Effector CD8-positive, alpha-beta T cell (primary cell): ENCODE measurements around the gene LYRM4.

Experiments used
- DNase-seq: peaks from one replicate; lab custom pipeline; 2025; lab: John Stamatoyannopoulos, UW

LYRM4 gene

GRCh38 chr6:5280920-5281319, 20.2 kb upstream of the LYRM4 start:
- no peak for DNase-seq

GRCh38 chr6:5279891-5280338, 19.2 kb upstream of the LYRM4 start:
- no peak for DNase-seq

GRCh38 chr6:5278565-5279120, 17.9 kb upstream of the LYRM4 start:
- DNase-seq: no peak

- no peak for DNase-seq
Observed at GRCh38 chr6:5278047-5278446, 17.3 kb upstream of the LYRM4 start.

- no peak for DNase-seq
Observed at GRCh38 chr6:5277589-5277988, 16.8 kb upstream of the LYRM4 start.

GRCh38 chr6:5276581-5276980, 15.8 kb upstream of the LYRM4 start:
- no peak for DNase-seq

GRCh38 chr6:5275497-5275896, 14.7 kb upstream of the LYRM4 start:
- no peak for DNase-seq

GRCh38 chr6:5274231-5274630, 13.5 kb upstream of the LYRM4 start:
- no peak for DNase-seq

- no peak for DNase-seq
Observed at GRCh38 chr6:5271926-5272325, 11.2 kb upstream of the LYRM4 start.

- DNase-seq: no peak
Observed at GRCh38 chr6:5270093-5270680, 9.4 kb upstream of the LYRM4 start.

GRCh38 chr6:5266423-5266822, 5.7 kb upstream of the LYRM4 start:
- no peak for DNase-seq

- no peak for DNase-seq
Observed at GRCh38 chr6:5261545-5262109, 877 bp upstream of the LYRM4 start.

- peak; percentile 52 for DNase-seq
Observed at GRCh38 chr6:5260111-5260620, 584 bp downstream of the LYRM4 start.

GRCh38 chr6:5259428-5259827, 1.3 kb downstream of the LYRM4 start:
- DNase-seq: no peak

- no peak for DNase-seq
Observed at GRCh38 chr6:5257400-5257799, 3.4 kb downstream of the LYRM4 start.

GRCh38 chr6:5256952-5257351, 3.8 kb downstream of the LYRM4 start:
- DNase-seq: no peak

GRCh38 chr6:5250911-5251310, 9.8 kb downstream of the LYRM4 start:
- DNase-seq: no peak

- no peak for DNase-seq
Observed at GRCh38 chr6:5250451-5250850, 10.3 kb downstream of the LYRM4 start.

- DNase-seq: no peak
Observed at GRCh38 chr6:5249451-5250122, 11.2 kb downstream of the LYRM4 start.

GRCh38 chr6:5248302-5249098, 12.2 kb downstream of the LYRM4 start:
- no peak for DNase-seq

- DNase-seq: no peak
Observed at GRCh38 chr6:5247201-5247600, 13.5 kb downstream of the LYRM4 start.
